HG02884 (cell line): ENCODE results near the gene DLG2.

Experiments used
- ATAC-seq: cut with Tn5 transposase; IDR thresholded peaks from one replicate; pipeline ENCODE4 v1.9.1; 2021; ENCODE audit warnings: mild to moderate bottlenecking, moderate library complexity; ENCODE audit not compliant: unreplicated experiment

DLG2 gene

GRCh38 chr11:83990160-83990733 is 1636.9 kb downstream of the DLG2 start:
- ATAC-seq, result no peak

- ATAC-seq, result no peak
These were observed 1644.3 kb downstream of the DLG2 start for GRCh38 chr11:83982825-83983224.

- no peak for ATAC-seq
These were observed 1647.6 kb downstream of the DLG2 start for GRCh38 chr11:83979593-83979992.

- ATAC-seq, result no peak
These were observed 1648.2 kb downstream of the DLG2 start for GRCh38 chr11:83978942-83979341.

- ATAC-seq, result peak; percentile 41
These were observed 1651.1 kb downstream of the DLG2 start for GRCh38 chr11:83976086-83976485.

- ATAC-seq, result no peak
These were observed 1654.6 kb downstream of the DLG2 start for GRCh38 chr11:83972536-83972935.

- ATAC-seq, result peak; percentile 29
These were observed 1656.1 kb downstream of the DLG2 start for GRCh38 chr11:83971063-83971462.

GRCh38 chr11:83970061-83970671 is 1657.0 kb downstream of the DLG2 start:
- ATAC-seq, result peak; percentile 84

- ATAC-seq, result no peak
These were observed 1669.9 kb downstream of the DLG2 start for GRCh38 chr11:83957038-83957900.

GRCh38 chr11:83956119-83956697 is 1670.9 kb downstream of the DLG2 start:
- ATAC-seq, result no peak

GRCh38 chr11:83954780-83955179 is 1672.4 kb downstream of the DLG2 start:
- ATAC-seq, result no peak

GRCh38 chr11:83951521-83951920 is 1675.6 kb downstream of the DLG2 start:
- no peak for ATAC-seq

GRCh38 chr11:83948200-83948599 is 1678.9 kb downstream of the DLG2 start:
- no peak for ATAC-seq

- no peak for ATAC-seq
These were observed 1681.2 kb downstream of the DLG2 start for GRCh38 chr11:83945976-83946375.

GRCh38 chr11:83941050-83941449 is 1686.1 kb downstream of the DLG2 start:
- no peak for ATAC-seq

- ATAC-seq, result peak; percentile 84
These were observed 1689.0 kb downstream of the DLG2 start for GRCh38 chr11:83938148-83938547.

- ATAC-seq, result no peak
These were observed 1694.1 kb downstream of the DLG2 start for GRCh38 chr11:83933008-83933407.

GRCh38 chr11:83927422-83927821 is 1699.7 kb downstream of the DLG2 start:
- no peak for ATAC-seq

GRCh38 chr11:83924795-83925542 is 1702.2 kb downstream of the DLG2 start:
- ATAC-seq, result no peak

- no peak for ATAC-seq
These were observed 1703.2 kb downstream of the DLG2 start for GRCh38 chr11:83923961-83924360.

- no peak for ATAC-seq
These were observed 1704.2 kb downstream of the DLG2 start for GRCh38 chr11:83922953-83923352.
